ENCODE data around the gene PHOX2B.

The PHOX2B gene

GRCh38 chr4:41758884-41759283, 10.4 kb upstream of the PHOX2B start:
- H3K36me3 ChIP-seq: no peaks in the 10 kb centered on the region
- no peaks in the 10 kb centered on the region for H3K9me3 ChIP-seq (ENCODE audit: severe bottlenecking)
- DNase-seq: no peak
- no peak for TF ChIP-seq CTCF (IDR thresholded peaks at IDR 0.05; ENCODE audit: low read depth, low read length)
- H3K27me3 ChIP-seq (ENCODE audit: insufficient read depth, low read depth, severe bottlenecking): no peaks in the 10 kb centered on the region
- no peak overlapping the region for H3K27ac ChIP-seq
- H3K4me3 ChIP-seq (ENCODE audit: low read depth, low read length): no peak overlapping the region

- Histone ChIP-seq H3K27ac (no peak overlapping the region), H3K27me3 (ENCODE audit: insufficient read depth, low read depth, severe bottlenecking) (no peaks in the 10 kb centered on the region), H3K9me3 (ENCODE audit: severe bottlenecking) (no peaks in the 10 kb centered on the region), H3K4me3 (ENCODE audit: low read depth, low read length) (no peak overlapping the region), H3K36me3 (no peaks in the 10 kb centered on the region)
- no peak for DNase-seq
- no peak for TF ChIP-seq CTCF (IDR thresholded peaks at IDR 0.05; ENCODE audit: low read depth, low read length)
These were observed 9.1 kb upstream of the PHOX2B start for GRCh38 chr4:41757521-41758156.

GRCh38 chr4:41753942-41754341, 5.4 kb upstream of the PHOX2B start:
- Histone ChIP-seq H3K27me3 (ENCODE audit: insufficient read depth, low read depth, severe bottlenecking) (no peaks in the 10 kb centered on the region), H3K9me3 (ENCODE audit: severe bottlenecking) (no peaks in the 10 kb centered on the region), H3K36me3 (no peaks in the 10 kb centered on the region), H3K4me3 (ENCODE audit: low read depth, low read length) (no peak overlapping the region), H3K27ac (no peak overlapping the region)
- TF ChIP-seq CTCF (IDR thresholded peaks at IDR 0.05; ENCODE audit: low read depth, low read length): no peak
- no peak for DNase-seq

- H3K27me3 ChIP-seq (ENCODE audit: insufficient read depth, low read depth, severe bottlenecking): no peaks in the 10 kb centered on the region
- no peak for DNase-seq
- H3K27ac ChIP-seq: no peak overlapping the region
- H3K9me3 ChIP-seq (ENCODE audit: severe bottlenecking): no peaks in the 10 kb centered on the region
- no peak for TF ChIP-seq CTCF (IDR thresholded peaks at IDR 0.05; ENCODE audit: low read depth, low read length)
- no peak overlapping the region for H3K4me3 ChIP-seq (ENCODE audit: low read depth, low read length)
- H3K36me3 ChIP-seq: no peaks in the 10 kb centered on the region
These were observed 3.7 kb upstream of the PHOX2B start for GRCh38 chr4:41752081-41752836.

GRCh38 chr4:41751449-41752061, 3.0 kb upstream of the PHOX2B start:
- Histone ChIP-seq H3K4me3 (ENCODE audit: low read depth, low read length) (no peak overlapping the region), H3K9me3 (ENCODE audit: severe bottlenecking) (no peaks in the 10 kb centered on the region), H3K27ac (no peak overlapping the region), H3K36me3 (no peaks in the 10 kb centered on the region), H3K27me3 (ENCODE audit: insufficient read depth, low read depth, severe bottlenecking) (no peaks in the 10 kb centered on the region)
- TF ChIP-seq CTCF (IDR thresholded peaks at IDR 0.05; ENCODE audit: low read depth, low read length): no peak
- DNase-seq: no peak

Data from WERI-Rb-1 (cell line).